Measurements from ENCODE around the gene THAP12.

DNA sequence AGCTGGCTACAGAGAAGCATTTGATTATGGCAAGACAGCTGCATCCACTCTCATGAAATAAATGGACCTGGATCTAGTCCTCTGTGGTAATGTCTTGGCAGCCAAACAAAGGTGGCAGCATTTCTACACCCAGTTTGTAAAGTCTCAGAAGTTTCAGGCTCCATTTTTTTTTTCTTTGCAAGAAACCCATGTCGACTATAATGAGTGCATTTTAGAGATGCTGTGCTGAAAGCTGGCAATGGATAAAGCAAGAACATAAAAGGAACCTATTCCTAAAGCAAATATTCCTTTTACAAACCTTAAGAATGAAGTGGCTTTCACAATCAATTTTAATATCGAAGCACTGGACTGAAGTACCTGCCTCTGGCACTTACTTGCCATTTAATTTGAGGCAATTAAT, 33.5 kb downstream of the THAP12 start:
- TF ChIP-seq, protein P1, sequence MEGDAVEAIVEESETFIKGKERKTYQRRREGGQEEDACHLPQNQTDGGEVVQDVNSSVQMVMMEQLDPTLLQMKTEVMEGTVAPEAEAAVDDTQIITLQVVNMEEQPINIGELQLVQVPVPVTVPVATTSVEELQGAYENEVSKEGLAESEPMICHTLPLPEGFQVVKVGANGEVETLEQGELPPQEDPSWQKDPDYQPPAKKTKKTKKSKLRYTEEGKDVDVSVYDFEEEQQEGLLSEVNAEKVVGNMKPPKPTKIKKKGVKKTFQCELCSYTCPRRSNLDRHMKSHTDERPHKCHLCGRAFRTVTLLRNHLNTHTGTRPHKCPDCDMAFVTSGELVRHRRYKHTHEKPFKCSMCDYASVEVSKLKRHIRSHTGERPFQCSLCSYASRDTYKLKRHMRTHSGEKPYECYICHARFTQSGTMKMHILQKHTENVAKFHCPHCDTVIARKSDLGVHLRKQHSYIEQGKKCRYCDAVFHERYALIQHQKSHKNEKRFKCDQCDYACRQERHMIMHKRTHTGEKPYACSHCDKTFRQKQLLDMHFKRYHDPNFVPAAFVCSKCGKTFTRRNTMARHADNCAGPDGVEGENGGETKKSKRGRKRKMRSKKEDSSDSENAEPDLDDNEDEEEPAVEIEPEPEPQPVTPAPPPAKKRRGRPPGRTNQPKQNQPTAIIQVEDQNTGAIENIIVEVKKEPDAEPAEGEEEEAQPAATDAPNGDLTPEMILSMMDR (conservative IDR thresholded peaks at IDR 0.05 in 1 of 2, IDR thresholded peaks at IDR 0.05 in 1 of 2; ENCODE audit: low read depth in 1 of 2, low read length in 2 of 2): no peak
- TF ChIP-seq EZH2 (IDR thresholded peaks at IDR 0.05; ENCODE audit: low read length, missing control alignments): no peak

Data from fibroblast of lung (primary cell).